Liver (tissue), 9 donors: ENCODE results near the gene TLR1. TPM values are rescaled to one million over a fixed set of nuclear protein-coding genes. Genes with fewer than 3 reads are reported as not detected.

ENCODE experiments used
- DNase-seq: peaks from one replicate; pipeline ENCODE4 v3.0.0-alpha.2; 2017; ENCODE audit warnings: low spot score
- H3K27ac ChIP-seq, 2 donors: one replicate each; pipeline ENCODE4 v1.7.0; 2013; ENCODE audit warnings: inconsistent platforms in 2 of 2, low read length in 2 of 2, control low read depth in 1 of 2, low read depth in 1 of 2, mild to moderate bottlenecking in 1 of 2
- H3K27me3 ChIP-seq, 4 donors: one replicate each; pipeline versions ENCODE4 v1.6.1 to v1.7.0; 2013; ENCODE audit warnings: low read length in 3 of 4, inconsistent platforms in 1 of 4, mild to moderate bottlenecking in 1 of 4, moderate library complexity in 1 of 4; ENCODE audit not compliant: control insufficient read depth in 4 of 4, insufficient read depth in 4 of 4
- H3K36me3 ChIP-seq, 4 donors: one replicate each; pipeline versions ENCODE4 v1.6.1 to v1.7.0; 2013; ENCODE audit warnings: low read length in 3 of 4, mild to moderate bottlenecking in 3 of 4, low read depth in 1 of 4, moderate library complexity in 1 of 4; ENCODE audit not compliant: control insufficient read depth in 4 of 4, insufficient read depth in 3 of 4
- H3K4me1 ChIP-seq, 4 donors: one replicate each; pipeline versions ENCODE4 v1.6.1 to v1.7.0; 2013; ENCODE audit warnings: low read length in 3 of 4, mild to moderate bottlenecking in 3 of 4, moderate library complexity in 1 of 4; ENCODE audit not compliant: control insufficient read depth in 4 of 4, insufficient read depth in 4 of 4
- H3K4me3 ChIP-seq, 3 donors: one replicate each; pipeline versions ENCODE4 v1.6.1 to v1.7.0; 2013; ENCODE audit warnings: low read length in 3 of 3, control low read depth in 1 of 3, low read depth in 1 of 3, mild to moderate bottlenecking in 1 of 3
- H3K9ac ChIP-seq, 2 donors: one replicate each; pipeline ENCODE4 v1.7.0; 2013; ENCODE audit warnings: low read length in 2 of 2, mild to moderate bottlenecking in 2 of 2, moderate library complexity in 2 of 2, control low read depth in 1 of 2, low read depth in 1 of 2
- H3K9me3 ChIP-seq, 4 donors: one replicate each; pipeline versions ENCODE4 v1.6.1 to v1.7.0; 2013; ENCODE audit warnings: low read length in 3 of 4; ENCODE audit not compliant: control insufficient read depth in 4 of 4
- ATF3 ChIP-seq: IDR thresholded peaks from 2 replicates; pipeline ENCODE4 v1.6.1; 2016; ENCODE audit warnings: antibody characterized with exemption
- EGR1 ChIP-seq, 2 donors: IDR thresholded peaks; 2 replicates each; pipeline ENCODE4 v1.6.1; 2016 to 2018; ENCODE audit warnings: antibody characterized with exemption in 2 of 2, low read depth in 2 of 2
- FOXA2 ChIP-seq: IDR thresholded peaks from 2 replicates; pipeline ENCODE4 v1.6.1; 2016; ENCODE audit warnings: antibody characterized with exemption
- GABPA ChIP-seq, 2 donors: IDR thresholded peaks in 1 of 2; conservative IDR thresholded peaks in 1 of 2; 2 replicates each; pipeline ENCODE4 v1.6.1; 2016; ENCODE audit warnings: antibody characterized with exemption in 2 of 2, mild to moderate bottlenecking in 1 of 2, moderate library complexity in 1 of 2
- HNF4G ChIP-seq: IDR thresholded peaks from 2 replicates; pipeline ENCODE4 v1.6.1; 2016; ENCODE audit warnings: antibody characterized with exemption
- MAX ChIP-seq: IDR thresholded peaks from 2 replicates; pipeline ENCODE4 v1.6.1; 2016; ENCODE audit warnings: antibody characterized with exemption
- RAD21 ChIP-seq, 2 donors: IDR thresholded peaks; 2 replicates each; pipeline ENCODE4 v1.6.1; 2016; ENCODE audit warnings: antibody characterized with exemption in 2 of 2, mild to moderate bottlenecking in 2 of 2
- RXRA ChIP-seq, 2 donors: IDR thresholded peaks; 2 replicates each; pipeline ENCODE4 v1.6.1; 2017 to 2018; ENCODE audit warnings: antibody characterized with exemption in 2 of 2, mild to moderate bottlenecking in 1 of 2
- SP1 ChIP-seq: IDR thresholded peaks from 2 replicates; pipeline ENCODE4 v1.6.1; 2018; ENCODE audit warnings: antibody characterized with exemption, mild to moderate bottlenecking
- TAF1 ChIP-seq: conservative IDR thresholded peaks from 2 replicates; pipeline ENCODE4 v1.6.1; 2016; ENCODE audit warnings: antibody characterized with exemption, mild to moderate bottlenecking
- WGBS: extraction: QIAGEN DNeasy Blood & Tissue Kit; methylation state at CpG from one replicate; pipeline ENCODE4 v1.1.7; 2013; 5-methylcytosine and 5-hydroxymethylcytosine counted together
- polyA plus RNA-seq, 2 donors: library from polyadenylated mRNA; stranded (reverse) in 1 of 2; unstranded in 1 of 2; fragments of 200-250 nt in 1 of 2; fragments of >200 nt in 1 of 2; fragmentation: Nextera tagmentation in 1 of 2; extraction: Ambion mirVana in 1 of 2; gene quantifications; one replicate each; pipeline versions ENCODE4 v1.2.1 to v1.2.3, GENCODE V29; 2013 to 2015
- total RNA-seq, 2 donors: library from RNA; depleted of rRNA; stranded (reverse); fragments of >200 nt; gene quantifications; one replicate each; pipeline ENCODE4 v1.2.3, GENCODE V29; 2014
- TF ChIP-seq, protein P1 (sequence below): fragments of 150-350 bp; IDR thresholded peaks from 2 replicates; pipeline ENCODE4 v1.5.1; 2017; ENCODE audit warnings: improper control_type of control experiment, low read depth, low read length; ENCODE audit not compliant: missing input control
- donor health status: healthy.
- donor health status: healthy.
- donor health status: healthy.
- donor health status: healthy.
- donor health status: healthy.

Gene TLR1
- total and polyA plus RNA-seq, 4 donors = 2.7 to 10.0 (median 6.4) TPM

GRCh38 chr4:38783109-38783460, 21.5 kb downstream of the TLR1 start (continued):
- TF ChIP-seq EGR1 (IDR thresholded peaks at IDR 0.05; ENCODE audit: low read depth in 2 of 2) = no peak

DNA sequence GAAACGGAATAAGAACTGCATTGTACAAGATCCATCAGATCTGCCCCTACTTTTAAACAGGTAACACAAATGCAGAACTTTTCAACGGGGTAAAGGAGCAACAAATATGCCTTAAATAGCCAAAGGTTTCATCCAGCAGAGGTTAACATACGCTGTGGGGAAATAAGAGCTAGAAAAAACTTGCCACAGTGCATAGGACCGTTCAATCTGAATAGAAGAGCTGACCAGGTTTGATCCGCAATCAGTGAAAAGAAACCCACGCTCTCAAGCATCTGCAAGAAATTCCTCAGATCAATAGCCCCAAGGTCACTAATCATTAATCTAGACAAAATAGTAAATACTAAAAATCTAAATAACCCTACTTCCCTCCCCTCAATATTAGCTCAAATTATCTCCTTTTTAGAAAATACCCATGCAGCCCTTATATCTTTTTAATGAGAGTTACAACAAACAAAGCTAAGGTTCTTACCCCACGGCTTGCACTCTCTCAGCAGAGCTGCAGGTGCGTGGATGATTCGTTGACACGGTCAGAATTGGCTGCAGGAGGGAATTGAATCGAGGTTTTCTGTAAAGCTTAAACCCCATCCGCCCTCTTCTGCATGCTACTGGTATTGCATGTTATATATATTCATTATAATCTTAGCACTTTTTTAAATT, 22.0 kb downstream of the TLR1 start, which contains the start of gene TLR10:
Gene TLR10 (minus strand): TSS at position 539 of the 657 bp plus-strand sequence. CDS start 7,400 bp downstream, outside the sequence.
- H3K27me3 ChIP-seq = no peaks in the 10 kb centered on the region
- peaks cover 0 to 1% (median 0%) of the 10 kb centered on the region in 4 donors for H3K36me3 ChIP-seq
- DNase-seq = no peak
- no peak within 1 kb of the TSS for H3K4me3 ChIP-seq
- H3K4me1 ChIP-seq = peaks cover 0 to 7% (median 3%) of the 10 kb centered on the region in 4 donors
- no peaks in the 10 kb centered on the region for H3K9me3 ChIP-seq
- H3K27ac ChIP-seq = no peak within 1 kb of the TSS
- WGBS = 34% methylated on average over 12 of the region's 12 CpGs
- H3K9ac ChIP-seq = no peak within 1 kb of the TSS
- no peak for TF ChIP-seq FOXA2
- TF ChIP-seq RAD21 (IDR thresholded peaks at IDR 0.05) = peak; percentile 83
- TF ChIP-seq, protein P1, sequence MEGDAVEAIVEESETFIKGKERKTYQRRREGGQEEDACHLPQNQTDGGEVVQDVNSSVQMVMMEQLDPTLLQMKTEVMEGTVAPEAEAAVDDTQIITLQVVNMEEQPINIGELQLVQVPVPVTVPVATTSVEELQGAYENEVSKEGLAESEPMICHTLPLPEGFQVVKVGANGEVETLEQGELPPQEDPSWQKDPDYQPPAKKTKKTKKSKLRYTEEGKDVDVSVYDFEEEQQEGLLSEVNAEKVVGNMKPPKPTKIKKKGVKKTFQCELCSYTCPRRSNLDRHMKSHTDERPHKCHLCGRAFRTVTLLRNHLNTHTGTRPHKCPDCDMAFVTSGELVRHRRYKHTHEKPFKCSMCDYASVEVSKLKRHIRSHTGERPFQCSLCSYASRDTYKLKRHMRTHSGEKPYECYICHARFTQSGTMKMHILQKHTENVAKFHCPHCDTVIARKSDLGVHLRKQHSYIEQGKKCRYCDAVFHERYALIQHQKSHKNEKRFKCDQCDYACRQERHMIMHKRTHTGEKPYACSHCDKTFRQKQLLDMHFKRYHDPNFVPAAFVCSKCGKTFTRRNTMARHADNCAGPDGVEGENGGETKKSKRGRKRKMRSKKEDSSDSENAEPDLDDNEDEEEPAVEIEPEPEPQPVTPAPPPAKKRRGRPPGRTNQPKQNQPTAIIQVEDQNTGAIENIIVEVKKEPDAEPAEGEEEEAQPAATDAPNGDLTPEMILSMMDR = peak; percentile 64

DNA sequence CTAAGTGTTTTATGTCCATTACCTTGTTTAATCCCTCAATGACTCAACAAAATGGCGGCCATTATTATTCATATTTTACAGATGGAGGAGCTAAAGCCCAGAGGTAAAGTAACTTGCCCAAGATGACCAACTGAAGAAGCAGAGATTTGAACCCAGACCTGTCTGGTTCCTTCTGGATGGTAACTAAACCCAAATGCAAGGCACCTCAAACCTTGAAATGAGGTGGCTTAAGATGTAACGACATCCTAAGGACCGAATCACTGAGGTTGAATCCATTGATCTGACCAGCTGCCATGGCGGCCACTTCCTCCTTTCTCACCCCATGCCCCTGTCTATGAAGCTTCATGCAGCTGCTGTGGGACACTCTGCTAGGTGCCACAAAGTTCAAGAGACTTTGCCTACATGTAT, 22.7 kb downstream of the TLR1 start:
- H3K36me3 ChIP-seq = peaks cover 0 to 1% (median 0%) of the 10 kb centered on the region in 4 donors
- TF ChIP-seq SP1 (no peak), RXRA (IDR thresholded peaks at IDR 0.05) (no peak), ATF3 (no peak), GABPA (IDR thresholded peaks at IDR 0.05 in 1 of 2, conservative IDR thresholded peaks at IDR 0.05 in 1 of 2) (no peak)
- TF ChIP-seq, protein P1 = no peak
- no peaks in the 10 kb centered on the region for H3K27me3 ChIP-seq
- H3K27ac ChIP-seq = no peak overlapping the region
- 97% methylated on average over 4 of the region's 4 CpGs for WGBS
- no peaks in the 10 kb centered on the region for H3K9me3 ChIP-seq
- peaks cover 0 to 7% (median under 1%) of the 10 kb centered on the region in 4 donors for H3K4me1 ChIP-seq
- no peak overlapping the region for H3K9ac ChIP-seq
- H3K4me3 ChIP-seq = no peak overlapping the region
- DNase-seq = no peak

- H3K9me3 ChIP-seq = no peaks in the 10 kb centered on the region
- H3K4me1 ChIP-seq = peaks cover 0 to 5% (median under 1%) of the 10 kb centered on the region in 4 donors
- 92% methylated on average over 4 of the region's 4 CpGs for WGBS
- H3K36me3 ChIP-seq = peaks cover 0 to 1% (median 0%) of the 10 kb centered on the region in 4 donors
- no peak overlapping the region for H3K9ac ChIP-seq
- no peak for DNase-seq
- no peak overlapping the region for H3K27ac ChIP-seq
- no peaks in the 10 kb centered on the region for H3K27me3 ChIP-seq
- no peak overlapping the region for H3K4me3 ChIP-seq
- TF ChIP-seq ATF3 = no peak
- no peak for TF ChIP-seq EGR1 (IDR thresholded peaks at IDR 0.05; ENCODE audit: low read depth in 2 of 2)
- TF ChIP-seq HNF4G = no peak
- TF ChIP-seq TAF1 = no peak
- TF ChIP-seq FOXA2 = no peak
- TF ChIP-seq RXRA (IDR thresholded peaks at IDR 0.05) = no peak
- TF ChIP-seq MAX = no peak
- TF ChIP-seq RAD21 (IDR thresholded peaks at IDR 0.05) = no peak
- no peak for TF ChIP-seq SP1
Observed at GRCh38 chr4:38780833-38781484, 23.6 kb downstream of the TLR1 start.
